ENCODE measurements around the gene FAAP100.
"Not testable (repeated sequence)": the region's sequence is repeated elsewhere in the genome, so short reads cannot be mapped to it uniquely, and the experiment has no call there.

FAAP100 gene

GRCh38 chr17:81536299-81537290 is 15.6 kb downstream of the FAAP100 start:
- DNase-seq: no peak

- no peak for DNase-seq
Measured at GRCh38 chr17:81535480-81536298, 16.5 kb downstream of the FAAP100 start.

- DNase-seq: no peak
Measured at GRCh38 chr17:81535007-81535328, 17.2 kb downstream of the FAAP100 start.

- DNase-seq: no peak
Measured at GRCh38 chr17:81534157-81535006, 17.8 kb downstream of the FAAP100 start.

- no peak for DNase-seq
Measured at GRCh38 chr17:81533339-81534141, 18.6 kb downstream of the FAAP100 start.

- DNase-seq: no peak
Measured at GRCh38 chr17:81532490-81533287, 19.5 kb downstream of the FAAP100 start.

GRCh38 chr17:81531998-81532404 is 20.2 kb downstream of the FAAP100 start:
- not testable (repeated sequence) for DNase-seq

- not testable (repeated sequence) for DNase-seq
Measured at GRCh38 chr17:81531013-81531412, 21.1 kb downstream of the FAAP100 start.

GRCh38 chr17:81529437-81529803 is 22.7 kb downstream of the FAAP100 start:
- no peak for DNase-seq

- DNase-seq: no peak
Measured at GRCh38 chr17:81528651-81529436, 23.3 kb downstream of the FAAP100 start.

- no peak for DNase-seq
Measured at GRCh38 chr17:81528384-81528650, 23.8 kb downstream of the FAAP100 start.

- no peak for DNase-seq
Measured at GRCh38 chr17:81527591-81528383, 24.4 kb downstream of the FAAP100 start, which contains the start of gene FSCN2. FSCN2 (plus strand) TSS chr17:81528377; CDS start chr17:81528532, 155 bp downstream.

GRCh38 chr17:81526662-81527571 is 25.2 kb downstream of the FAAP100 start:
- no peak for DNase-seq

GRCh38 chr17:81524865-81525159 is 27.3 kb downstream of the FAAP100 start:
- no peak for DNase-seq

GRCh38 chr17:81524039-81524864 is 27.9 kb downstream of the FAAP100 start:
- DNase-seq: no peak

GRCh38 chr17:81523402-81524038 is 28.6 kb downstream of the FAAP100 start:
- DNase-seq: no peak
